Vagina (tissue), 2 donors: Measurements from ENCODE around the gene RBM23. TPM values are rescaled to one million over a fixed set of nuclear protein-coding genes. Genes with fewer than 3 reads are reported as not detected.
"Not testable (repeated sequence)": the region's sequence is repeated elsewhere in the genome, so short reads cannot be mapped to it uniquely, and the experiment has no call there.

Experiments used
- DNase-seq, 2 donors: peaks; one replicate each; pipeline ENCODE4 v3.0.0-alpha.2; 2017; ENCODE audit errors: extremely low spot score in 2 of 2
- H3K27ac ChIP-seq: fragments of 200-600 bp; sonication (generic); one replicate; pipeline ENCODE4 v1.5.1; 2019
- H3K27me3 ChIP-seq: fragments of 200-600 bp; sonication (generic); one replicate; pipeline ENCODE4 v1.5.1; 2019
- H3K36me3 ChIP-seq, 2 donors: fragments of 200-600 bp; sonication (generic); one replicate each; pipeline ENCODE4 v1.5.1; 2017 to 2019
- H3K4me1 ChIP-seq: fragments of 200-600 bp; sonication (generic); one replicate; pipeline ENCODE4 v1.5.1; 2019
- H3K4me3 ChIP-seq, 2 donors: fragments of 200-600 bp; sonication (generic); 1 replicate in 1 of 2; 2 replicates in 1 of 2; pipeline ENCODE4 v1.5.1; 2016 to 2019
- H3K9me3 ChIP-seq: fragments of 200-600 bp; sonication (generic); one replicate; pipeline ENCODE4 v1.5.1; 2019
- CTCF ChIP-seq, 3 experiments: fragments of 450-650 bp in 2 of 3; fragments of 200-600 bp in 1 of 3; sonication (generic) in 1 of 3; IDR thresholded peaks; one replicate each; pipeline ENCODE4 v1.5.1; 2017 to 2019; ENCODE audit warnings: antibody characterized with exemption in 3 of 3, mild to moderate bottlenecking in 2 of 3, moderate library complexity in 2 of 3
- POLR2A ChIP-seq, 2 donors: fragments of 450-650 bp; IDR thresholded peaks; one replicate each; pipeline ENCODE4 v1.6.1; 2017; ENCODE audit warnings: antibody characterized with exemption in 2 of 2, mild to moderate bottlenecking in 2 of 2, moderate library complexity in 2 of 2
- POLR2AphosphoS5 ChIP-seq, 2 donors: sonication (generic); formaldehyde crosslinking; IDR thresholded peaks; one replicate each; pipeline ENCODE4 v1.9.0; 2017; ENCODE audit warnings: antibody characterized with exemption in 2 of 2, mild to moderate bottlenecking in 2 of 2, low read depth in 1 of 2; ENCODE audit not compliant: insufficient read depth in 1 of 2
- intact Hi-C: fragments of 100-400 bp; cut with DNase I; formaldehyde crosslinking; loops from one replicate; pipeline ENCODE4 v1.15.1; 2023
- total RNA-seq: library from RNA; depleted of rRNA; stranded (reverse); fragments of >200 nt; gene quantifications from one replicate; pipeline ENCODE4 v1.2.3, GENCODE V29; 2016

RBM23 gene
- total RNA-seq, 1 donor from 2014 or later = 68.5 TPM

- TF ChIP-seq POLR2AphosphoS5 (IDR thresholded peaks at IDR 0.05; ENCODE audit: insufficient read depth in 1 of 2, low read depth in 1 of 2) = peak; percentile 36 to 60
- TF ChIP-seq CTCF (IDR thresholded peaks at IDR 0.05) = peak; percentile 93 to 98 (median 96)
- TF ChIP-seq POLR2A (IDR thresholded peaks at IDR 0.05) = no peak
- H3K27ac ChIP-seq = peak overlapping the region; percentile 96
- H3K36me3 ChIP-seq = no peaks in the 10 kb centered on the region
- H3K4me3 ChIP-seq = peak overlapping the region; percentile 35 to 40
- H3K4me1 ChIP-seq = peaks cover 52% of the 10 kb centered on the region
- DNase-seq = no peak
- intact Hi-C loops = loop anchor here (1.0 to 10.0 kb wide), 2 partner anchors 30 to 298 kb away; no protein-coding TSS in a partner anchor
- no peaks in the 10 kb centered on the region for H3K9me3 ChIP-seq
- H3K27me3 ChIP-seq = no peaks in the 10 kb centered on the region
Measured at GRCh38 chr14:22852940-22853767, 65.8 kb downstream of the RBM23 start.

- Histone ChIP-seq H3K9me3 (no peaks in the 10 kb centered on the region), H3K27ac (peak overlapping the region; percentile 96), H3K4me3 (no peak overlapping the region), H3K27me3 (no peaks in the 10 kb centered on the region), H3K4me1 (peaks cover 58% of the 10 kb centered on the region), H3K36me3 (no peaks in the 10 kb centered on the region)
- TF ChIP-seq POLR2AphosphoS5 (IDR thresholded peaks at IDR 0.05; ENCODE audit: insufficient read depth in 1 of 2, low read depth in 1 of 2) (no peak), CTCF (IDR thresholded peaks at IDR 0.05) (no peak), POLR2A (IDR thresholded peaks at IDR 0.05) (no peak)
- DNase-seq = no peak
- intact Hi-C loops = loop anchor here (10.0 kb wide), 1 partner anchor 298 kb away; no protein-coding TSS in a partner anchor
Measured at GRCh38 chr14:22852599-22852939, 66.4 kb downstream of the RBM23 start.

GRCh38 chr14:22852178-22852577 lies 66.8 kb downstream of the RBM23 start:
- Histone ChIP-seq H3K4me1 (peaks cover 62% of the 10 kb centered on the region), H3K27ac (peak overlapping the region; percentile 96)
- H3K36me3 ChIP-seq, H3K27me3 ChIP-seq, DNase-seq, H3K4me3 ChIP-seq, H3K9me3 ChIP-seq: not testable (repeated sequence)
- intact Hi-C loops = loop anchor here (10.0 kb wide), 1 partner anchor 297 kb away; no protein-coding TSS in a partner anchor

- intact Hi-C loops = loop anchor here (10.0 kb wide), 1 partner anchor 296 kb away; no protein-coding TSS in a partner anchor
- no peaks in the 10 kb centered on the region for H3K9me3 ChIP-seq
- no peaks in the 10 kb centered on the region for H3K27me3 ChIP-seq
- TF ChIP-seq CTCF (IDR thresholded peaks at IDR 0.05) (peak in 1 of 3 experiments; percentile 11), POLR2AphosphoS5 (IDR thresholded peaks at IDR 0.05; ENCODE audit: insufficient read depth in 1 of 2, low read depth in 1 of 2) (peak; percentile 82 to 84), POLR2A (IDR thresholded peaks at IDR 0.05) (peak in 1 of 2 donors; percentile 10)
- H3K4me1 ChIP-seq = peaks cover 72% of the 10 kb centered on the region
- H3K27ac ChIP-seq = peak overlapping the region; percentile 96
- no peak for DNase-seq
- peaks cover 0 to 10% of the 10 kb centered on the region in 2 donors for H3K36me3 ChIP-seq
- no peak overlapping the region for H3K4me3 ChIP-seq
Measured at GRCh38 chr14:22850944-22851764, 67.8 kb downstream of the RBM23 start.

GRCh38 chr14:22849212-22849819 lies 69.6 kb downstream of the RBM23 start:
- H3K36me3 ChIP-seq = peaks cover 6 to 28% of the 10 kb centered on the region in 2 donors
- H3K27me3 ChIP-seq = no peaks in the 10 kb centered on the region
- peak overlapping the region; percentile 10 to 26 for H3K4me3 ChIP-seq
- peak overlapping the region; percentile 96 for H3K27ac ChIP-seq
- DNase-seq = no peak
- peaks cover 91% of the 10 kb centered on the region for H3K4me1 ChIP-seq
- intact Hi-C loops = no loop called here
- peak; percentile 66 to 67 for TF ChIP-seq POLR2AphosphoS5 (IDR thresholded peaks at IDR 0.05; ENCODE audit: insufficient read depth in 1 of 2, low read depth in 1 of 2)
- no peak for TF ChIP-seq CTCF (IDR thresholded peaks at IDR 0.05)
- no peak for TF ChIP-seq POLR2A (IDR thresholded peaks at IDR 0.05)
- H3K9me3 ChIP-seq = no peaks in the 10 kb centered on the region
